ENCODE results near the gene ZNF185.
A peak's percentile ranks its signal among the peaks of the same experiment; 100 is the strongest.

Gene ZNF185

GRCh38 chrX:152897222-152898131, at the start of gene ZNF185:
Gene ZNF185 (plus strand): TSS chrX:152898067. CDS start chrX:152914490, 16,423 bp downstream.
- peak; percentile 82 for DNase-seq (ENCODE audit: low spot score)

- DNase-seq (ENCODE audit: low spot score) = no peak
Measured at GRCh38 chrX:152850465-152850864, 47.4 kb upstream of the ZNF185 start.

- no peak for DNase-seq (ENCODE audit: low spot score)
Measured at GRCh38 chrX:152853986-152854385, 43.9 kb upstream of the ZNF185 start.

GRCh38 chrX:152861116-152861515, 36.8 kb upstream of the ZNF185 start:
- no peak for DNase-seq (ENCODE audit: low spot score)

- DNase-seq (ENCODE audit: low spot score) = no peak
Measured at GRCh38 chrX:152861826-152862225, 36.0 kb upstream of the ZNF185 start.

GRCh38 chrX:152865232-152865920, 32.5 kb upstream of the ZNF185 start:
- DNase-seq (ENCODE audit: low spot score) = no peak

GRCh38 chrX:152866386-152866785, 31.5 kb upstream of the ZNF185 start:
- DNase-seq (ENCODE audit: low spot score) = no peak

- no peak for DNase-seq (ENCODE audit: low spot score)
Measured at GRCh38 chrX:152869972-152870371, 27.9 kb upstream of the ZNF185 start.

- DNase-seq (ENCODE audit: low spot score) = no peak
Measured at GRCh38 chrX:152871260-152871659, 26.6 kb upstream of the ZNF185 start.

- no peak for DNase-seq (ENCODE audit: low spot score)
Measured at GRCh38 chrX:152872522-152872921, 25.3 kb upstream of the ZNF185 start.

- DNase-seq (ENCODE audit: low spot score) = no peak
Measured at GRCh38 chrX:152873361-152873760, 24.5 kb upstream of the ZNF185 start.

- DNase-seq (ENCODE audit: low spot score) = no peak
Measured at GRCh38 chrX:152876931-152877840, 20.7 kb upstream of the ZNF185 start.

GRCh38 chrX:152878976-152879755, 18.7 kb upstream of the ZNF185 start:
- no peak for DNase-seq (ENCODE audit: low spot score)

GRCh38 chrX:152881289-152881688, 16.6 kb upstream of the ZNF185 start:
- DNase-seq (ENCODE audit: low spot score) = no peak

- no peak for DNase-seq (ENCODE audit: low spot score)
Measured at GRCh38 chrX:152884171-152884570, 13.7 kb upstream of the ZNF185 start.

GRCh38 chrX:152886716-152887115, 11.2 kb upstream of the ZNF185 start:
- DNase-seq (ENCODE audit: low spot score) = no peak

- DNase-seq (ENCODE audit: low spot score) = no peak
Measured at GRCh38 chrX:152892499-152892898, 5.4 kb upstream of the ZNF185 start.

GRCh38 chrX:152892999-152893891, 4.6 kb upstream of the ZNF185 start:
- DNase-seq (ENCODE audit: low spot score) = no peak

- DNase-seq (ENCODE audit: low spot score) = peak; percentile 49
Measured at GRCh38 chrX:152893980-152894610, 3.8 kb upstream of the ZNF185 start.

- peak; percentile 29 for DNase-seq (ENCODE audit: low spot score)
Measured at GRCh38 chrX:152895121-152895520, 2.7 kb upstream of the ZNF185 start.
